IPS-18a (cell line): ENCODE results near the gene P3H4.

Source experiments
- H3K27ac ChIP-seq: one replicate; pipeline ENCODE4 v1.5.1; 2013; ENCODE audit warnings: low read length
- H3K27me3 ChIP-seq: one replicate; pipeline ENCODE4 v1.6.1; 2013; ENCODE audit warnings: mild to moderate bottlenecking, low read length; ENCODE audit not compliant: control insufficient read depth, insufficient read depth
- H3K36me3 ChIP-seq: one replicate; pipeline ENCODE4 v1.6.1; 2013; ENCODE audit warnings: low read depth, low read length; ENCODE audit not compliant: control insufficient read depth
- H3K4me1 ChIP-seq: one replicate; pipeline ENCODE4 v1.6.1; 2013; ENCODE audit warnings: low read depth, low read length; ENCODE audit not compliant: control insufficient read depth
- H3K4me3 ChIP-seq: one replicate; pipeline ENCODE4 v1.5.1; 2013; ENCODE audit warnings: low read length
- H3K9ac ChIP-seq: one replicate; pipeline ENCODE4 v1.6.1; 2013; ENCODE audit warnings: mild to moderate bottlenecking, low read length, moderate library complexity
- H3K9me3 ChIP-seq: one replicate; pipeline ENCODE4 v1.6.1; 2013; ENCODE audit warnings: low read depth, low read length; ENCODE audit not compliant: control insufficient read depth

Gene P3H4

GRCh38 chr17:41773190-41773588 is 38.6 kb downstream of the P3H4 start:
- Histone ChIP-seq H3K9me3 (no peaks in the 10 kb centered on the region), H3K36me3 (peaks cover 30% of the 10 kb centered on the region), H3K4me1 (peaks cover 38% of the 10 kb centered on the region), H3K4me3 (no peak overlapping the region), H3K9ac (no peak overlapping the region), H3K27me3 (no peaks in the 10 kb centered on the region), H3K27ac (no peak overlapping the region)

DNA sequence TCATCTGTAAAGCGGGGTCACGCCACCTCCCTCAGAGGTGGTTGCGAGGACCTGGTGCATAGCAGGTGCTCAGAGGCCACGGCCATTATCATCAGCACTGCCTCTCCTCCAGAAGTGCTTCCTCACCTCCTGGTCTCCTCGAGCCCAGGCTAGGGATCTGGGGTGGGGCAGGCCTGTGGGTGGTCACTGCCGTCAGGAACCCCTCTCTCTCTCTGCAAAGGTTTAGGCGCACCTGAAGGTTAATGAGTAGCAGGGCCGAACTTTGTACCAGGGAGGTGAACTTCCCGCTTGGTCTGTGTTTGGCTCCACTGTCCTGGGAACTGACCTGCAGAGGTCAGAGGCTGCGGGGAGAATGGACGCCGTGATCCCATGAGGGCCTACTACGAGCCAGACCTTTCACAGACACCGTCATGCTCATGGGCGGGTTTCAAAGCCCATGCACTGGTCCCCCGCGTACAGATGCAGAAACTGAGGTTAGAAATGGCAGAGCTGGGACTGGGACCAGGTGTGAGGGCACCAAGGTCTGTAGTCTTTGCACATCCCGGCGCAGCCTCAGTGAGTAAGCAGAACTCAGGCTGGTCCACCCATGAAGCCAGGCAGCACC is 39.1 kb downstream of the P3H4 start:
- Histone ChIP-seq H3K4me3 (no peak overlapping the region), H3K9me3 (no peaks in the 10 kb centered on the region), H3K27ac (no peak overlapping the region), H3K9ac (no peak overlapping the region), H3K36me3 (peaks cover 33% of the 10 kb centered on the region), H3K4me1 (peaks cover 34% of the 10 kb centered on the region), H3K27me3 (no peaks in the 10 kb centered on the region)

- Histone ChIP-seq H3K36me3 (peaks cover 38% of the 10 kb centered on the region), H3K4me3 (no peak overlapping the region), H3K9me3 (no peaks in the 10 kb centered on the region), H3K9ac (no peak overlapping the region), H3K27me3 (no peaks in the 10 kb centered on the region), H3K27ac (no peak overlapping the region), H3K4me1 (peaks cover 31% of the 10 kb centered on the region)
These were observed 39.5 kb downstream of the P3H4 start for GRCh38 chr17:41772218-41772585.

GRCh38 chr17:41771389-41772206 is 40.2 kb downstream of the P3H4 start:
- Histone ChIP-seq H3K4me3 (no peak overlapping the region), H3K4me1 (peaks cover 29% of the 10 kb centered on the region), H3K36me3 (peaks cover 43% of the 10 kb centered on the region), H3K9me3 (no peaks in the 10 kb centered on the region), H3K27ac (no peak overlapping the region), H3K9ac (no peak overlapping the region), H3K27me3 (no peaks in the 10 kb centered on the region)

- H3K27ac ChIP-seq, result no peak overlapping the region
- H3K36me3 ChIP-seq, result peaks cover 54% of the 10 kb centered on the region
- no peaks in the 10 kb centered on the region for H3K27me3 ChIP-seq
- no peaks in the 10 kb centered on the region for H3K9me3 ChIP-seq
- no peak overlapping the region for H3K4me3 ChIP-seq
- H3K4me1 ChIP-seq, result peaks cover 18% of the 10 kb centered on the region
- no peak overlapping the region for H3K9ac ChIP-seq
These were observed 41.8 kb downstream of the P3H4 start for GRCh38 chr17:41769985-41770384.

DNA sequence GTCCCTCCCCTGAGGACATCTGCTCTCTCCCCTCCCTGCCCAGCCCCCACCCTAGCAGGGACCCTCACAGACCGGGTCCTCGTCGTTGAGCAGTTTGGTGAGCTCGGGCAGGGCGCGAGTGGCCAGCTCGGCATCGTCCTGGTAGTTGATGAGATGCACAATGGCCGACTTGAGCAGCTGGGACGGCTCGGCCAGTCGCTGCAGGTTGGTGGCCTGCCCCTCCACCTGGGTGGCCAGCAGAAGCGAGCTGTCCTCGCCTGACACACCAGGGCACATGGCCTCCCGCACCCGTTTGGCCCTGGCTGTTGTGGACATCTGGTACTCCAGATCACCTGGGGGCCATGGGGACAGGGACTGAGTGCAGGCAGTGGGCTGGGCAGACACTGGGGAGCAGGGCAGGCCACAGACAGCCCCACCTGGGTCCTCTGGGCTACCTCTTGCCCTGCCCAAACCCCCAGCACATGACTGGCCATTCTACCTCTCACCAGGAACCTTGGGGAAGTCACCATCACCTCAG is 42.3 kb downstream of the P3H4 start:
- no peaks in the 10 kb centered on the region for H3K27me3 ChIP-seq
- H3K4me3 ChIP-seq, result no peak overlapping the region
- H3K27ac ChIP-seq, result no peak overlapping the region
- H3K9ac ChIP-seq, result no peak overlapping the region
- peaks cover 18% of the 10 kb centered on the region for H3K4me1 ChIP-seq
- H3K36me3 ChIP-seq, result peaks cover 60% of the 10 kb centered on the region
- no peaks in the 10 kb centered on the region for H3K9me3 ChIP-seq

DNA sequence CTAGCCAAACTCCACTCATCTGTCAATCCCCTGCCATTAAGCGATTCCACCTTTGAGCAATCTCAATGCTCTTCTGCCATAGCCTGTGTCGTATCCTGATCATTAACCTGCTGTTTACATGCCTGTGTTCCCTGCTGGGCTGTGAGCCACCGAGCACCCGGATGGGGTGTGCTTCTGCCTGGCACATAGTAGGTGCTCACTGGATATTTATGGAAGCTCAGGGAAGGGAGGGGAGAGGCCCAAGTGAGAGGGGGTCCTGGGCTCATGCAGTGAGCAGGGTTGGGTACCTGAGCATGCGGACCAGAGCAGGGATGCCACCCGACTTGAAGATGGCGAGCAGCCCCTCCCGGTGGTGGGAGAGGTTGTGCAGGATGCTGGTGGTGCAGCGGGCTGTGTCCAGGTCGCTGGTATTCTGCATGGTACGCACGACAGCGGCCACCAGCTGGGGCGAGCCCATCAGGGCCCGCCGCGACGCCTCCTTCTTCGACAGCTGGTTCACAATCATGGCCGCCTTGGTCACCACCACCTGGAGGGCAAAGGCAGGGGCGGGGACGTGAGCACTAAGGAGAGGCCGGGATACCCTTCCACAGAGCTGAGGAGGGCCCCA is 43.0 kb downstream of the P3H4 start:
- Histone ChIP-seq H3K9ac (no peak overlapping the region), H3K36me3 (peaks cover 63% of the 10 kb centered on the region), H3K4me3 (no peak overlapping the region), H3K27me3 (no peaks in the 10 kb centered on the region), H3K9me3 (no peaks in the 10 kb centered on the region), H3K4me1 (peaks cover 18% of the 10 kb centered on the region), H3K27ac (no peak overlapping the region)

DNA sequence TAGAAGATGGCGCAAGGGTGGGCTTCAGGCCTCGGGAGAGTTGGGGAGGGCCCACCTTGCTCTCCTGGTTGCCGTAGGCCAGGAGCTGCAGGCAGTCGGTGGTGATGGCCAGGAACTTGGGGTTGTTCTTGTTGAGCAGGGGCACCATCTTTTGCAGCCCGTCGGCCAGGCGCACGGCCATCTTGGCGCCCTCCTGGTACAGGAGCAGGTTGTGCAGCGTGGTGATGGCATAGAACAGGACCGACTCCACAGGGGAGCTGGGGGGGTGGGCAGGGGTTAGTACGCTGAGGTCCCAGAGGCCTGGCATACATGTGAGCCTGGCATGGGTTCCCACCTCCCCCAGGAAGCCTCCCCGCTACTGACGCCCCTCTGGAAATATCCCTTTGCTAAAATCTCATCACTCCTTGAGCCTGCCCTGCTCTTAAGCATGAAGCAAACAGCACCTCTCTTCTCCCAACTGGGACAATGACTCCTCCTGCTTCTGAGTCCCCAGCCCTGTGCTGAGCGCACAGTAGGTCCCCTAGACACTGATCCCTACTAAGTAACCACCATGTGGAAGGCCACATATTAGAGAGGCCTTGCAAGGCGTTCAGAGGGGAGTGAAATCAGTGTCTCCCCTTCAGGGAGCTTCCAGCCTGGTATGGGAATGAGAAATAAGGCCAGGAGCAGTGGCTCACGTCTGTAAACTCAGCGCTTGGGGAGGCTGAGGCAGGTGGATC is 44.3 kb downstream of the P3H4 start:
- H3K4me1 ChIP-seq, result peaks cover 9% of the 10 kb centered on the region
- no peaks in the 10 kb centered on the region for H3K9me3 ChIP-seq
- no peak overlapping the region for H3K27ac ChIP-seq
- H3K4me3 ChIP-seq, result no peak overlapping the region
- peaks cover 76% of the 10 kb centered on the region for H3K36me3 ChIP-seq
- H3K27me3 ChIP-seq, result no peaks in the 10 kb centered on the region
- no peak overlapping the region for H3K9ac ChIP-seq

DNA sequence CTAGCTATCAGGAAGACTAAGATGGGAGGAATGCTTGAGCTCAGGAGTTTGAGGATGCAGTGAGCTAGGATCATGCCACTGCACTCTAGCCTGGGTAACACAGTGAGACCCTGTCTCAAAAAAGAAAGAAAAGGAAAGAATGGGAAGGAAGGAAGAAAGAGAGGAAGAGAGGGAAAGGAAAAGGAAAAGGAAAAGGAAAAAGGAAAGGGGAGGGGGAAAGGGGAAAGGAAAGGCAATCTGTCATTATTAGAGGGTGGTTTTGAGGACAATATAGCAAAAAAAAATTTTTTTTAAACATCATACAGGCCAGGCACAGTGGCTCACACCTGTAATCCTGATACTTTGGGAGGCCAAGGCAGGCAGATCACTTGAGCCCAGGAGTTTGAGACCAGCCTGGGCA is 45.6 kb downstream of the P3H4 start:
- Histone ChIP-seq H3K4me3 (no peak overlapping the region), H3K36me3 (peaks cover 79% of the 10 kb centered on the region), H3K27me3 (no peaks in the 10 kb centered on the region), H3K27ac (no peak overlapping the region), H3K9me3 (no peaks in the 10 kb centered on the region), H3K9ac (no peak overlapping the region), H3K4me1 (no peaks in the 10 kb centered on the region)

DNA sequence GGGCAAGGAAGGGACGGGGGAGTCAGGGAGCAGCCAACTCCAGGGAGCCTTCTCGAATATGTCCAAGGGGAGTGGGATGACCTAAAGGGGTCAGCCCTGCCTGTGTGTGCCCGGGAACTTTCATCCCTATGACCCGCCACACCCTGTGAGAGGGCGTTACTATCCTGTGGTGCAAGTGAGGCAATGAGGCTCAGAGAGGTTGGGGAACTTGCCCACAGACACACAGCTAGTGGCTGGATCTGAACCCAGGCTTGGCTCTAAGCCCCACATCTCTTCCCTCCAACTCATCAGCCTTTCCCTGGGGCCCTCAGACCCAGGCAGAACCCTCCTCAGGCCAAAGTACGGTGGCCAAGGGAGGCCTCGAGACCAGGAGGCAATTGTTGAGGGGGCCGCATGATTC is 48.4 kb downstream of the P3H4 start:
- Histone ChIP-seq H3K27ac (no peak overlapping the region), H3K4me3 (no peak overlapping the region), H3K36me3 (peaks cover 65% of the 10 kb centered on the region), H3K4me1 (no peaks in the 10 kb centered on the region), H3K27me3 (no peaks in the 10 kb centered on the region), H3K9me3 (no peaks in the 10 kb centered on the region), H3K9ac (no peak overlapping the region)

- Histone ChIP-seq H3K9me3 (no peaks in the 10 kb centered on the region), H3K27me3 (no peaks in the 10 kb centered on the region), H3K4me1 (no peaks in the 10 kb centered on the region), H3K36me3 (peaks cover 67% of the 10 kb centered on the region), H3K27ac (no peak overlapping the region), H3K9ac (no peak overlapping the region), H3K4me3 (no peak overlapping the region)
These were observed 48.9 kb downstream of the P3H4 start for GRCh38 chr17:41762841-41763240.
